K562 (cell line): Measurements from ENCODE around the gene VCAN. TPM values are rescaled to one million over a fixed set of nuclear protein-coding genes. Genes with fewer than 3 reads are reported as not detected.

Source experiments
- ATAC-seq: fragments of 200-7000 bp; cut with Tn5 transposase; 3 replicates; pipeline ENCODE4 v1.9.1; 2020; ENCODE audit warnings: moderate library complexity
- BruUV-seq: library from RNA; stranded (reverse); fragments of 400-500 nt; replicated peaks from 2 replicates; lab custom pipeline; 2021; lab: Mats Ljungman, UMichigan
- CTCF ChIA-PET: fragments of 300-600 bp; formaldehyde crosslinking; extraction: SDS; loops from one replicate; lab custom pipeline; 2021; ENCODE audit warnings: low intra/inter-chr PET ratio; lab: Yijun Ruan, JAX
- POLR2A ChIA-PET: fragments of 300-600, 350-650 bp; sonication (Branson Sonifier 250); formaldehyde crosslinking; extraction: SDS; loops from one replicate; lab custom pipeline; 2021; ENCODE audit warnings: antibody characterized with exemption, inconsistent platforms; lab: Yijun Ruan, JAX
- DNase-seq, 4 experiments: peaks; one replicate each; pipeline versions ENCODE4 v3.0.0 to v3.0.0-alpha.2; 2011 to 2018; ENCODE audit warnings: low spot score in 3 of 4, mixed read lengths in 3 of 4; ENCODE audit errors: extremely low read depth in 1 of 4
- FAIRE-seq: peaks from 2 replicates; lab custom pipeline; 2011; peaks lifted over from hg19 to GRCh38; lab: Jason Lieb, UNC
- H2AFZ ChIP-seq: 2 replicates; pipeline ENCODE4 v1.6.0; 2011; ENCODE audit warnings: low read depth, low read length, control low read depth, inconsistent platforms
- H3K27ac ChIP-seq: fragments of 200-600 bp; 3 replicates; pipeline ENCODE4 v1.8.0; 2011; ENCODE audit warnings: low read depth, mild to moderate bottlenecking, control low read depth, inconsistent platforms, low read length, moderate library complexity, mixed read lengths; ENCODE audit errors: extremely low read depth
- H3K27me3 ChIP-seq, 2 experiments: fragments of 300-600 bp in 1 of 2; 2 replicates in 1 of 2; 3 replicates in 1 of 2; pipeline versions ENCODE4 v1.6.0 to v1.8.0; 2011; ENCODE audit warnings: inconsistent platforms in 2 of 2, low read length in 2 of 2, mild to moderate bottlenecking in 1 of 2, mixed read lengths in 1 of 2, moderate library complexity in 1 of 2; ENCODE audit not compliant: control insufficient read depth in 2 of 2, insufficient read depth in 2 of 2
- H3K36me3 ChIP-seq: fragments of 300-600 bp; 3 replicates; pipeline ENCODE4 v1.8.0; 2011; ENCODE audit warnings: mild to moderate bottlenecking, low read length, inconsistent platforms; ENCODE audit not compliant: control insufficient read depth, insufficient read depth
- H3K4me1 ChIP-seq, 2 experiments: fragments of 200-600 bp in 1 of 2; replicated peaks in 1 of 2; 2 replicates in 1 of 2; 3 replicates in 1 of 2; pipeline versions ENCODE4 v1.5.1 to v1.8.0; 2011; ENCODE audit warnings: inconsistent platforms in 2 of 2, low read length in 2 of 2, mild to moderate bottlenecking in 1 of 2, mixed read lengths in 1 of 2, moderate library complexity in 1 of 2; ENCODE audit not compliant: control insufficient read depth in 2 of 2, insufficient read depth in 2 of 2
- H3K4me2 ChIP-seq: 2 replicates; pipeline ENCODE4 v1.6.1; 2011; ENCODE audit warnings: low read length, control low read depth, inconsistent platforms, mixed read lengths; ENCODE audit not compliant: insufficient read depth
- H3K4me3 ChIP-seq: fragments of 200-600 bp; sonication (generic), shearing (Covaris generic); 2 replicates; pipeline ENCODE4 v1.5.1; 2016; ENCODE audit warnings: control low read depth, inconsistent platforms
- H3K79me2 ChIP-seq: fragments of 200-600 bp; 3 replicates; pipeline ENCODE4 v1.8.0; 2011; ENCODE audit warnings: low read length, inconsistent platforms; ENCODE audit not compliant: control insufficient read depth, insufficient read depth
- H3K9ac ChIP-seq, 2 experiments: 2 replicates each; pipeline versions ENCODE4 v1.6.0 to v1.6.1; 2011; ENCODE audit warnings: low read depth in 2 of 2, low read length in 2 of 2, control low read depth in 1 of 2, inconsistent platforms in 1 of 2, mild to moderate bottlenecking in 1 of 2, mixed read lengths in 1 of 2; ENCODE audit not compliant: insufficient read depth in 1 of 2
- H3K9me1 ChIP-seq: one replicate; pipeline ENCODE4 v1.6.0; 2011; ENCODE audit warnings: inconsistent platforms, mild to moderate bottlenecking, low read length, moderate library complexity; ENCODE audit not compliant: control insufficient read depth, insufficient read depth
- H3K9me3 ChIP-seq: replicated peaks from 2 replicates; pipeline ENCODE4 v1.5.1; 2011; ENCODE audit warnings: low read depth, low read length, inconsistent platforms; ENCODE audit not compliant: control insufficient read depth, insufficient read depth
- H4K20me1 ChIP-seq: replicated peaks from 2 replicates; pipeline ENCODE4 v1.6.1; 2011; ENCODE audit warnings: low read length, inconsistent platforms, mixed read lengths; ENCODE audit not compliant: control insufficient read depth, insufficient read depth
- CTBP1 ChIP-seq: fragments of 450-650 bp; IDR thresholded peaks from 2 replicates; pipeline ENCODE4 v1.6.1; 2016; ENCODE audit warnings: borderline replicate concordance
- EGR1 ChIP-seq: fragments of 450-650 bp; conservative IDR thresholded peaks from 2 replicates; pipeline ENCODE4 v1.6.1; 2017; ENCODE audit warnings: mild to moderate bottlenecking
- ETV1 ChIP-seq: fragments of 450-650 bp; conservative IDR thresholded peaks from 2 replicates; pipeline ENCODE4 v1.6.1; 2016; ENCODE audit warnings: missing genetic modification characterization, control low read depth, low read depth, missing compliant biosample characterization
- KAT8 ChIP-seq: fragments of 450-650 bp; IDR thresholded peaks from 2 replicates; pipeline ENCODE4 v1.6.1; 2016; ENCODE audit warnings: low read depth, mild to moderate bottlenecking
- KDM4B ChIP-seq, 2 experiments: fragments of 450-650 bp in 1 of 2; sonication (generic) in 1 of 2; IDR thresholded peaks; 2 replicates each; pipeline ENCODE4 v1.6.1; 2016 to 2017; ENCODE audit warnings: borderline replicate concordance in 2 of 2, antibody characterized with exemption in 1 of 2, low read depth in 1 of 2, mild to moderate bottlenecking in 1 of 2
- KLF6 ChIP-seq: fragments of 250-450 bp; sonication (Bioruptor Pico); IDR thresholded peaks from 2 replicates; pipeline ENCODE4 v1.4.0; 2020; ENCODE audit warnings: mild to moderate bottlenecking, moderate library complexity, borderline replicate concordance
- MLX ChIP-seq, 2 experiments: fragments of 450-650 bp in 1 of 2; sonication (generic) in 1 of 2; formaldehyde crosslinking; conservative IDR thresholded peaks; 2 replicates each; pipeline versions ENCODE4 v1.4.0 to v1.8.1; 2020 to 2022; ENCODE audit warnings: mild to moderate bottlenecking in 1 of 2, missing genetic modification reagents in 1 of 2
- MTA2 ChIP-seq: fragments of 450-650 bp; IDR thresholded peaks from 2 replicates; pipeline ENCODE4 v1.6.1; 2016; ENCODE audit warnings: low read depth
- NR2C2 ChIP-seq, 2 experiments: fragments of 200-800 bp in 1 of 2; sonication (Bioruptor generic) in 1 of 2; sonication (generic) in 1 of 2; formaldehyde crosslinking in 1 of 2; IDR thresholded peaks; 2 replicates each; pipeline versions ENCODE4 v1.6.1 to v1.8.0; 2016 to 2022; ENCODE audit warnings: mild to moderate bottlenecking in 1 of 2, missing compliant biosample characterization in 1 of 2, missing genetic modification characterization in 1 of 2, missing genetic modification reagents in 1 of 2
- OTX1 ChIP-seq: fragments of 450-650 bp; formaldehyde crosslinking; IDR thresholded peaks from 2 replicates; pipeline ENCODE4 v1.4.0; 2022; ENCODE audit warnings: mild to moderate bottlenecking
- RBBP5 ChIP-seq: fragments of 200-600 bp; sonication (generic); IDR thresholded peaks from 2 replicates; pipeline ENCODE4 v1.6.1; 2012; ENCODE audit warnings: borderline replicate concordance, mild to moderate bottlenecking, low read length, control low read depth, inconsistent platforms; ENCODE audit not compliant: insufficient read depth, poor library complexity, severe bottlenecking
- RBM14 ChIP-seq: fragments of 200-400 bp; formaldehyde crosslinking; IDR thresholded peaks from 2 replicates; pipeline ENCODE4 v1.6.1; 2018; ENCODE audit warnings: low read depth, mild to moderate bottlenecking, low read length, moderate library complexity, borderline replicate concordance; ENCODE audit not compliant: insufficient read depth
- SAP30 ChIP-seq: fragments of 200-600 bp; sonication (generic); IDR thresholded peaks from 2 replicates; pipeline ENCODE4 v1.6.1; 2012; ENCODE audit warnings: borderline replicate concordance, low read depth, mild to moderate bottlenecking, moderate library complexity, low read length, control low read depth, inconsistent platforms; ENCODE audit not compliant: insufficient read depth, poor library complexity, severe bottlenecking
- ZNF143 ChIP-seq: sonication (generic); formaldehyde crosslinking; IDR thresholded peaks from 2 replicates; pipeline ENCODE4 v1.9.0; 2022; ENCODE audit warnings: mild to moderate bottlenecking, missing genetic modification reagents
- ZNF212 ChIP-seq: fragments of 450-650 bp; formaldehyde crosslinking; IDR thresholded peaks from 2 replicates; pipeline ENCODE4 v1.4.0; 2020; ENCODE audit warnings: mild to moderate bottlenecking
- WGBS: fragments of 100-300 bp; shearing (Covaris generic); methylation state at CpG from one replicate; pipeline ENCODE4 v1.1.6; 2016; ENCODE audit warnings: low coverage, mixed read lengths; ENCODE audit not compliant: insufficient coverage; ENCODE audit errors: missing lambda C conversion rate; 5-methylcytosine and 5-hydroxymethylcytosine counted together
- in situ Hi-C: fragments of 300-500 bp; cut with MboI; formaldehyde crosslinking; loops from 4 replicates; pipeline ENCODE4 v1.15.0; 2018; ENCODE audit warnings: inconsistent platforms, mixed read lengths
- intact Hi-C: fragments of 100-400 bp; cut with micrococcal nuclease; formaldehyde crosslinking; loops from 2 replicates; pipeline ENCODE4 v1.14.2; 2022
- polyA plus RNA-seq, 8 experiments: library from polyadenylated mRNA; depleted of rRNA in 4 of 8; stranded (reverse) in 5 of 8; unstranded in 3 of 8; fragments of >200 nt; fragmentation: Nextera tagmentation in 2 of 8; fragmentation: Illumina TruSeq in 1 of 8; extraction: Ambion mirVana in 2 of 8; extraction: Trizol in 1 of 8; gene quantifications; 2 replicates each; pipeline versions ENCODE4 v1.2.1 to v1.2.3, GENCODE V29; 2011 to 2014; ENCODE audit warnings: inconsistent platforms in 1 of 8, missing spikeins in 1 of 8
- total RNA-seq, 7 experiments: library from RNA; depleted of rRNA in 6 of 7; stranded (reverse); fragments of >200 nt in 6 of 7; fragmentation: Illumina TruSeq in 2 of 7; extraction: Trizol in 2 of 7; gene quantifications; 2 replicates each; pipeline versions ENCODE4 v1.2.1 to v1.2.3, GENCODE V29; 2011 to 2021; ENCODE audit warnings: low replicate concordance in 1 of 7

Gene VCAN
- total and polyA plus RNA-seq, 9 of the 15 experiments (the other 6 are each of a cell fraction or from before 2014, with no cell fraction given): 0.01 to 0.33 (median 0.05) TPM

- DNase-seq (no peak), ATAC-seq (no peak), FAIRE-seq (no peak)
- Histone ChIP-seq H3K9me1 (no peaks in the 10 kb centered on the region), H3K27me3 (peaks cover 0 to 4% of the 10 kb centered on the region in 2 experiments; a peak in 1 of 5 replicates), H3K9ac (no peak overlapping the region), H3K36me3 (no peaks in the 10 kb centered on the region), H3K4me2 (no peak overlapping the region), H3K27ac (no peak overlapping the region), H3K79me2 (no peaks in the 10 kb centered on the region), H3K4me1 (no peaks in the 10 kb centered on the region), H2AFZ (no peak overlapping the region), H3K4me3 (no peak overlapping the region), H4K20me1 (no peaks in the 10 kb centered on the region), H3K9me3 (no peaks in the 10 kb centered on the region)
- CTCF ChIA-PET: no interaction called here
- in situ Hi-C loops (no loop called here), intact Hi-C loops (no loop called here)
- POLR2A ChIA-PET: no interaction called here
- BruUV-seq: no TSS peak
- no peak for TF ChIP-seq EGR1
- 0% methylated on average over 6 of the region's 6 CpGs for WGBS
Observed at GRCh38 chr5:83543898-83544297, 72.4 kb downstream of the VCAN start.

DNA sequence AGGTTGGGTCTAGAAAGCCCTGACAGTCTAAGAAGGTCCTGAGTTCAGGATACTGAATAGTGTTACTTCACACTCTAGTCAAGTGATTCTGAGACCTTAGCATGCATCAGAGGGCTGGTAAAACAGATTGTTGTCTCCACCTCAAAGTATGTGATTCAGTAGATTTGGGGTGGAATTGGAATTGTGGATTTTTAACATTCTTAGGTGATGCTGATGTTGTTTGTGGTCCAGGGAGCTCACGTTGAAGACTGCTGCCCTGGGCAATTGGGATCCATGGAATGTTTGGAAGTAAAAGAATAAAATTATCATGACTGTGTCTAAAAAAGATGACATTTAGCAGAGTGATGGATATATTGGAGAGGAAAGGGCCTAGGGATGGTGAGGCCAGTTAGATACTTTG lies 75.6 kb downstream of the VCAN start:
- ChIA-PET POLR2A (no interaction called here), CTCF (no interaction called here)
- Histone ChIP-seq H3K9me1 (no peaks in the 10 kb centered on the region), H3K79me2 (no peaks in the 10 kb centered on the region), H3K4me1 (no peaks in the 10 kb centered on the region), H3K4me3 (no peak overlapping the region), H3K9me3 (no peaks in the 10 kb centered on the region), H2AFZ (no peak overlapping the region), H3K4me2 (no peak overlapping the region), H3K27ac (no peak overlapping the region), H3K36me3 (no peaks in the 10 kb centered on the region), H4K20me1 (no peaks in the 10 kb centered on the region), H3K27me3 (no peaks in the 10 kb centered on the region), H3K9ac (no peak overlapping the region)
- no peak for DNase-seq
- no peak for ATAC-seq
- 0% methylated on average over 1 of the region's 1 CpG for WGBS
- no peak for FAIRE-seq
- no TSS peak for BruUV-seq
- intact Hi-C loops (no loop called here), in situ Hi-C loops (no loop called here)
- no peak for TF ChIP-seq NR2C2 (CRISPR knock-in tag; IDR thresholded peaks at IDR 0.05)
- TF ChIP-seq NR2C2 (tag; IDR thresholded peaks at IDR 0.05): no peak
- no peak for TF ChIP-seq ZNF143 (CRISPR knock-in tag)
- TF ChIP-seq MLX (CRISPR knock-in tag; conservative IDR thresholded peaks at IDR 0.05): no peak
- TF ChIP-seq KDM4B (IDR thresholded peaks at IDR 0.05; ENCODE audit: borderline replicate concordance in 2 of 2, low read depth in 1 of 2): no peak
- no peak for TF ChIP-seq ZNF212 (CRISPR knock-in tag)
- TF ChIP-seq CTBP1: no peak
- no peak for TF ChIP-seq ETV1 (tag)
- TF ChIP-seq KAT8: no peak
- no peak for TF ChIP-seq OTX1
- TF ChIP-seq SAP30: no peak
- TF ChIP-seq MTA2: no peak
- TF ChIP-seq RBBP5: no peak
- no peak for TF ChIP-seq KLF6 (CRISPR knock-in tag)
- TF ChIP-seq RBM14: no peak
